ENCODE measurements around the gene FAM32A. TPM values are rescaled to one million over a fixed set of nuclear protein-coding genes. Genes with fewer than 3 reads are reported as not detected.

Gene FAM32A
- total and polyA plus RNA-seq, 4 experiments from 2014 or later, result 50.9 to 128 (median 82.1) TPM

DNA sequence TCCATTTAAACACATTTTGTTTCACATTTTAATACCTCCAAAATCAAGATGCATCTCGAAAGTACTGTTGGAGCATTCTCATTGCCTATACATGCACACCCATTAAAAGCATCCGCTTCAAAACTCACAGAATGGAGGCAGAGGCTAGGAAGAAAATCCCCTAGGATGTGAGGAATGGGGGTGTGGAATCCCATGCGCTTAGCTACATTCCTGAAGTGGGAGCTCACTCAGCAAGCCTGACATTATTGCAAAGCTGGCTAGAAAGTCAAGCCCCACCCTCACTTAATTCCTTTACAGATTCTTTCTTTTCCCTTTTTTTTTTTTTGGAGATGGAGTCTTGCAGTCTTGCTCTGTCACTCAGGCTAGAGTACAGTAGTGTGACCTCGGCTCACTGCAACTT is 4.6 kb upstream of the FAM32A start:
- CTCF ChIA-PET (ENCODE audit: partially characterized antibody), result interaction anchor here (1.1 to 6.2 kb wide), 7 partner anchors 9 to 369 kb away, joined by 3 to 38 read pairs (median 3); no protein-coding TSS in a partner anchor
- Histone ChIP-seq H3K27ac (ENCODE audit: low read depth, low read length) (no peak overlapping the region), H3K4me1 (ENCODE audit: insufficient read depth, low read length) (peaks cover 14% of the 10 kb centered on the region)

DNA sequence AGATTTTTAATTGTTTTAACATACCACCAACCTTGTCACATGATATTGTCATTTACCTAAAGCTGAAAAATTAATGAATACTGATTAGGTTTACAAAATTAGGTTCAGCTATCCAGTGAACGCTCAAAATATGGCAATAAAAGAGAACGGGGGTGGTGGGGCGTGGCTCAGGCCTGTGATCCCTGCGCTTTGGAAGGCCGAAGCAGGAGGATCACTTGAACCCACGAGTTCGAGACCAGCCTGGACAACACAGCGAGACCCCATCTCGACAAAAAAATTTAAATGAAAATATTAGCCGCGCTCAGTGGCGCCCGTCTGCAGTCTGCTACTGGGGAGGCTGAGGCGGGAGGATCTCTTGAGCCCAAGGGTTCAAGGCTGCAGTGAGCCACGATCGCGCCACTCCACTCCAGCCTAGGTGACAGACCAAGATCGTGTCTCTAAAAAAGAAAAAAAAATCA is 516 bp upstream of the FAM32A start:
- POLR2A ChIA-PET (ENCODE audit: partially characterized antibody), result interaction anchor here (0.9 to 2.2 kb wide), 21 partner anchors 10 to 348 kb away, joined by 3 to 35 read pairs (median 5); partner anchors contain the start of genes AP1M1, KLF2 and RAB8A

More for the DNA sequence above, 4.6 kb upstream of the FAM32A start:
- H3K36me3 Mint-ChIP-seq, result peaks cover 5 to 7% of the 10 kb centered on the region in 2 donors
- no peaks in the 10 kb centered on the region for H3K36me3 ChIP-seq (ENCODE audit: insufficient read depth, low read length)
- H3K27me3 Mint-ChIP-seq, result peaks cover 1 to 2% of the 10 kb centered on the region in 2 donors
- H3K9me3 ChIP-seq (ENCODE audit: control insufficient read depth in 1 of 2, low read length in 2 of 2), result no peaks in the 10 kb centered on the region
- intact Hi-C loops (cut with micrococcal nuclease), result no loop called here
- H3K4me3 ChIP-seq (ENCODE audit: low read length in 2 of 2), result no peak overlapping the region
- POLR2A ChIA-PET (ENCODE audit: partially characterized antibody), result no interaction called here
- no peaks in the 10 kb centered on the region for H3K9me3 Mint-ChIP-seq
- no peak overlapping the region for H3K4me3 Mint-ChIP-seq
- peaks cover 7 to 17% (median 12%) of the 10 kb centered on the region in 4 donors for H3K4me1 Mint-ChIP-seq
- H3K27ac Mint-ChIP-seq, result no peak overlapping the region
- H3K27me3 ChIP-seq (ENCODE audit: insufficient read depth, low read length), result no peaks in the 10 kb centered on the region
- no peak for DNase-seq

DNA sequence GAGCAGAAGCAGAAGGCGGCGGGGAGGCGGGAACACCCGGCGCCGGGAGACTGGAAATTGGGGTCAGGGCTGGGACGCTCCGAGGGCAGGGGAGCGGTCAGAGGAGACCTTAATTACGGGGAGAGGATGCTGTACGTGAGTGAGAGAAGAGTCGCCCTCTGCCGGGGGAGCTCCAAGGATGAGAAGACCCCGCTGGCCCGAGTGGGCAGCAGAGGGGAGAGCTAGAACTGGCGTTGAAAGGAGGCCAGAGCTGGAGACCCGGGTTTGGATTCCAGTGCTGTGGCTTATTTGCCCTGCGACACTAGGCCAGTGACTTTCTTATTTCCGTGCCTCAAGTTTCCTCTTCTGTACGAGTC is 536 bp downstream of the FAM32A start:
- DNase-seq, result peak; percentile 21 to 45 (median 29)
- Mint-ChIP-seq H3K4me3 (peak overlapping the region; percentile 97 to 100 (median 99)), H3K4me1 (peaks cover 20 to 43% (median 32%) of the 10 kb centered on the region in 4 donors), H3K27me3 (peaks cover 0 to 2% of the 10 kb centered on the region in 2 donors), H3K36me3 (peaks cover 19 to 32% of the 10 kb centered on the region in 2 donors), H3K9me3 (no peaks in the 10 kb centered on the region), H3K27ac (peak overlapping the region; percentile 95 to 99 (median 96))
- no peaks in the 10 kb centered on the region for H3K9me3 ChIP-seq (ENCODE audit: control insufficient read depth in 1 of 2, low read length in 2 of 2)
- H3K4me3 ChIP-seq (ENCODE audit: low read length in 2 of 2), result peak overlapping the region; percentile 84 to 86
- H3K27ac ChIP-seq (ENCODE audit: low read depth, low read length), result peak overlapping the region; percentile 83
- ChIA-PET CTCF (ENCODE audit: partially characterized antibody) (interaction anchor here (0.6 to 3.4 kb wide), 22 partner anchors 11 to 620 kb away, joined by 3 to 36 read pairs (median 4); partner anchors contain the start of genes AP1M1, HSH2D, RAB8A and TPM4), POLR2A (ENCODE audit: partially characterized antibody) (interaction anchor here (0.8 to 2.2 kb wide), 23 partner anchors 9 to 349 kb away, joined by 3 to 35 read pairs (median 5); partner anchors contain the start of genes AP1M1, KLF2 and RAB8A)
- H3K4me1 ChIP-seq (ENCODE audit: insufficient read depth, low read length), result peaks cover 43% of the 10 kb centered on the region
- H3K27me3 ChIP-seq (ENCODE audit: insufficient read depth, low read length), result no peaks in the 10 kb centered on the region
- intact Hi-C loops (cut with micrococcal nuclease), result loop anchor here (1.0 to 2.0 kb wide), 7 partner anchors 12 to 349 kb away; partner anchors contain the start of genes AP1M1, C19orf44, CALR3 and HSH2D
- H3K36me3 ChIP-seq (ENCODE audit: insufficient read depth, low read length), result peaks cover 21% of the 10 kb centered on the region

More for the DNA sequence above, 516 bp upstream of the FAM32A start:
- H3K36me3 Mint-ChIP-seq, result peaks cover 14 to 23% of the 10 kb centered on the region in 2 donors
- intact Hi-C loops (cut with micrococcal nuclease), result loop anchor here (1.0 to 2.0 kb wide), 7 partner anchors 13 to 348 kb away; partner anchors contain the start of genes AP1M1, C19orf44, CALR3 and HSH2D
- Histone ChIP-seq H3K36me3 (ENCODE audit: insufficient read depth, low read length) (peaks cover 11% of the 10 kb centered on the region), H3K4me1 (ENCODE audit: insufficient read depth, low read length) (peaks cover 40% of the 10 kb centered on the region), H3K4me3 (ENCODE audit: low read length in 2 of 2) (peak overlapping the region; percentile 44 to 84), H3K27me3 (ENCODE audit: insufficient read depth, low read length) (no peaks in the 10 kb centered on the region), H3K9me3 (ENCODE audit: control insufficient read depth in 1 of 2, low read length in 2 of 2) (no peaks in the 10 kb centered on the region), H3K27ac (ENCODE audit: low read depth, low read length) (no peak overlapping the region)
- peaks cover 20 to 43% (median 30%) of the 10 kb centered on the region in 4 donors for H3K4me1 Mint-ChIP-seq
- H3K4me3 Mint-ChIP-seq, result peak overlapping the region; percentile 97 to 100 (median 99)
- CTCF ChIA-PET (ENCODE audit: partially characterized antibody), result interaction anchor here (0.9 to 3.4 kb wide), 18 partner anchors 12 to 555 kb away, joined by 3 to 36 read pairs (median 7); partner anchors contain the start of genes AP1M1, RAB8A and TPM4
- no peaks in the 10 kb centered on the region for H3K9me3 Mint-ChIP-seq
- peak overlapping the region; percentile 95 to 99 (median 96) for H3K27ac Mint-ChIP-seq
- no peak for DNase-seq
- peaks cover 0 to 2% of the 10 kb centered on the region in 2 donors for H3K27me3 Mint-ChIP-seq

DNA sequence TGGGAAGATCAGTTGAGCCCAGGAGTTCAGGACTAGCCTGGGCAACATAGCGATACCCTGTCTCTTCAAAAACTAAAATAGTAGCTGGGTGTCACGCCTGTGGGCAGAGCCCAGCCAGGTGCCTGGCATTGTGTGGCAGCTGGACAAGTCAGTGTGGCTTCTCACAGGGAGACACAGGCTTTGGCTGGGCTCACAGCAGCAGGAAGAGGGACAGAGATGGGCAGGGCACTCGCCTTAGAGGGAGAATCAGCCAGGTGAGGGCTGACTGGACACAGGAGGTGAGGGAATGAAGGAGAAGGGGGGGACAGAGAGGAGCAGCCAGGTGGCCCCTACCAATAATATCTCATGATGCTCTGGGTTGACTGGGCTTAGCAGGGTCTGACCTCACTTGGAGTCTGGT is 3.3 kb downstream of the FAM32A start:
- H3K27ac Mint-ChIP-seq, result peak overlapping the region in 3 of 7 donors; percentile 70 to 83 (median 73)
- peaks cover 25 to 50% of the 10 kb centered on the region in 2 donors for H3K36me3 Mint-ChIP-seq
- H3K9me3 Mint-ChIP-seq, result no peaks in the 10 kb centered on the region
- no peaks in the 10 kb centered on the region for H3K9me3 ChIP-seq (ENCODE audit: control insufficient read depth in 1 of 2, low read length in 2 of 2)
- DNase-seq, result no peak
- no peak overlapping the region for H3K4me3 ChIP-seq (ENCODE audit: low read length in 2 of 2)
- no peaks in the 10 kb centered on the region for H3K27me3 ChIP-seq (ENCODE audit: insufficient read depth, low read length)
- intact Hi-C loops (cut with micrococcal nuclease), result no loop called here
- no peak overlapping the region for H3K27ac ChIP-seq (ENCODE audit: low read depth, low read length)
- CTCF ChIA-PET (ENCODE audit: partially characterized antibody), result interaction anchor here (1.0 to 1.2 kb wide), 3 partner anchors 102 to 146 kb away, joined by 3 to 5 read pairs (median 3); no protein-coding TSS in a partner anchor
- peaks cover 34% of the 10 kb centered on the region for H3K4me1 ChIP-seq (ENCODE audit: insufficient read depth, low read length)
- peaks cover 18 to 38% (median 26%) of the 10 kb centered on the region in 4 donors for H3K4me1 Mint-ChIP-seq
- H3K27me3 Mint-ChIP-seq, result no peaks in the 10 kb centered on the region
- H3K4me3 Mint-ChIP-seq, result peak overlapping the region in 3 of 8 donors; percentile 21 to 48 (median 43)
- POLR2A ChIA-PET (ENCODE audit: partially characterized antibody), result interaction anchor here (0.7 to 2.3 kb wide), 2 partner anchors 9 to 352 kb away, joined by 3 to 8 read pairs; partner anchors contain the start of gene AP1M1
- H3K36me3 ChIP-seq (ENCODE audit: insufficient read depth, low read length), result peaks cover 37% of the 10 kb centered on the region

DNA sequence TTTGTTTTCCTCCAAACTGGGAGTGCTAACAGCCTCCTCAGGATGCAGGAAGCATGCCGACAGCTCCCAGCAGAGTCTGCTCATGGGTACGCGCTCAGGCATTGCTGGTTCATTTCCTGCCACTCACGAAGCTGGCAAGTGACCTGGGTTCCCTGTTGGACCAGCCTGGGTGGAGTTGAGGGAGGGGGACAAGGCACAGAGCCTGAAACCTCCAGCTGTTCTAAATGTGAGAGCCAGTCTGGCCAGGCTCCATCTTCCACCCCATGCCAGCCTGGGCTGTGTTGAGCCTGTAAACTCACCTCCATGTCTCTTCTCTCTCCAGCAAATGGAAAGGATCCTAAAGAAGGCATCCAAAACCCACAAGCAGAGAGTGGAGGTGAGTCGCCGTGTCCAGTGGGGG is 5.0 kb downstream of the FAM32A start:
- H3K36me3 Mint-ChIP-seq, result peaks cover 23 to 53% of the 10 kb centered on the region in 2 donors
- POLR2A ChIA-PET (ENCODE audit: partially characterized antibody), result interaction anchor here (2.3 kb wide), 1 partner anchor 8 kb away, joined by 8 read pairs; the partner anchor contains the start of gene AP1M1

DNA sequence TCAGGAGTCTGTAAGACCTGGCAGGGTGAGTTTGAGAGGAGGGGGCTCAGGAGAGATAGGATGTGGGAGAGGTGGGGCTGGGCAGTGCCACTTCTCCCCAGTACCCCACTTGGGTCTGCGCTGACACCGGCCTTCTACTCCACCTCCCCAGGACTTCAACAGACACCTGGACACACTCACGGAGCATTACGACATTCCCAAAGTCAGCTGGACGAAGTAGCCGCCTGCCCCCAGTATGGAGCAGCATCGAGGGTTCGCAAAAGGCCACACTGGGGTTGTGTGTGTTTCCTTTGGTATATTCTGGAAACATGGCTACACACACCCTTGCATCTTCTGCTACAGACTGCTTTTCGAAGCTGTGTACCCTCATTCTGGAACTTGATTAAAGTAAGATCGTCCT is 5.5 kb downstream of the FAM32A start:
- Mint-ChIP-seq H3K4me3 (no peak overlapping the region), H3K27me3 (no peaks in the 10 kb centered on the region), H3K27ac (peak overlapping the region in 1 of 7 donors; percentile 68), H3K4me1 (peaks cover 14 to 26% (median 18%) of the 10 kb centered on the region in 4 donors), H3K36me3 (peaks cover 20 to 48% of the 10 kb centered on the region in 2 donors), H3K9me3 (no peaks in the 10 kb centered on the region)
- Histone ChIP-seq H3K4me3 (ENCODE audit: low read length in 2 of 2) (no peak overlapping the region), H3K9me3 (ENCODE audit: control insufficient read depth in 1 of 2, low read length in 2 of 2) (no peaks in the 10 kb centered on the region), H3K36me3 (ENCODE audit: insufficient read depth, low read length) (peaks cover 37% of the 10 kb centered on the region), H3K27ac (ENCODE audit: low read depth, low read length) (no peak overlapping the region), H3K27me3 (ENCODE audit: insufficient read depth, low read length) (no peaks in the 10 kb centered on the region), H3K4me1 (ENCODE audit: insufficient read depth, low read length) (peaks cover 28% of the 10 kb centered on the region)
- intact Hi-C loops (cut with micrococcal nuclease), result no loop called here
- CTCF ChIA-PET (ENCODE audit: partially characterized antibody), result no interaction called here
- POLR2A ChIA-PET (ENCODE audit: partially characterized antibody), result no interaction called here
- DNase-seq, result no peak

More for the DNA sequence above, 5.0 kb downstream of the FAM32A start:
- no peaks in the 10 kb centered on the region for H3K9me3 Mint-ChIP-seq
- DNase-seq, result no peak
- H3K4me3 ChIP-seq (ENCODE audit: low read length in 2 of 2), result no peak overlapping the region
- peak overlapping the region in 2 of 7 donors; percentile 25 to 68 for H3K27ac Mint-ChIP-seq
- intact Hi-C loops (cut with micrococcal nuclease), result no loop called here
- H3K4me1 Mint-ChIP-seq, result peaks cover 15 to 31% (median 22%) of the 10 kb centered on the region in 4 donors
- no peak overlapping the region for H3K27ac ChIP-seq (ENCODE audit: low read depth, low read length)
- CTCF ChIA-PET (ENCODE audit: partially characterized antibody), result interaction anchor here (0.7 kb wide), 1 partner anchor 127 kb away, joined by 4 read pairs; no protein-coding TSS in a partner anchor
- H3K27me3 ChIP-seq (ENCODE audit: insufficient read depth, low read length), result no peaks in the 10 kb centered on the region
- H3K9me3 ChIP-seq (ENCODE audit: control insufficient read depth in 1 of 2, low read length in 2 of 2), result no peaks in the 10 kb centered on the region
- peaks cover 37% of the 10 kb centered on the region for H3K36me3 ChIP-seq (ENCODE audit: insufficient read depth, low read length)
- H3K4me1 ChIP-seq (ENCODE audit: insufficient read depth, low read length), result peaks cover 29% of the 10 kb centered on the region
- H3K4me3 Mint-ChIP-seq, result no peak overlapping the region
- no peaks in the 10 kb centered on the region for H3K27me3 Mint-ChIP-seq

All from CD4-positive, alpha-beta memory T cell (primary cell).